PC-3 (cell line): ENCODE data around the gene KCP. TPM values are rescaled to one million over a fixed set of nuclear protein-coding genes. Genes with fewer than 3 reads are reported as not detected.

Experiments used
- ATAC-seq: fragments of 200-7000 bp; cut with Tn5 transposase; 2 replicates; pipeline ENCODE4 v1.9.1; 2020; ENCODE audit warnings: mild to moderate bottlenecking, moderate library complexity
- BruUV-seq: library from RNA; stranded (reverse); fragments of 400-500 nt; replicated peaks from 2 replicates; lab custom pipeline; 2021; lab: Mats Ljungman, UMichigan
- CTCF ChIA-PET: fragments of 300-600 bp; sonication (Branson Sonifier 250); formaldehyde crosslinking; loops from one replicate; lab custom pipeline; 2022; ENCODE audit warnings: antibody characterized with exemption; lab: Charles Lee
- POLR2A ChIA-PET: fragments of 300-600 bp; sonication (Branson Sonifier 250); formaldehyde crosslinking; loops from one replicate; lab custom pipeline; 2022; ENCODE audit warnings: antibody characterized with exemption; ENCODE audit not compliant: unreplicated experiment; lab: Charles Lee
- DNase-seq: peaks from one replicate; pipeline ENCODE4 v3.0.0-alpha.2; 2015
- H2AFZ ChIP-seq: fragments of 300-600 bp; sonication (generic); 2 replicates; pipeline ENCODE4 v1.6.0; 2016; ENCODE audit warnings: antibody characterized with exemption, low read length
- H3F3A ChIP-seq: fragments of 300-600 bp; sonication (generic); one replicate; pipeline ENCODE4 v1.6.0; 2017; ENCODE audit warnings: antibody characterized with exemption, low read length, control low read depth, mild to moderate bottlenecking; ENCODE audit not compliant: unreplicated experiment
- H3K27ac ChIP-seq: fragments of 300-600 bp; sonication (generic); 2 replicates; pipeline ENCODE4 v1.5.1; 2016; ENCODE audit warnings: mild to moderate bottlenecking, low read length
- H3K27me3 ChIP-seq: fragments of 300-600 bp; sonication (generic); 2 replicates; pipeline ENCODE4 v1.6.1; 2016; ENCODE audit warnings: low read length, mixed read lengths
- H3K36me3 ChIP-seq: fragments of 300-600 bp; sonication (generic); 2 replicates; pipeline ENCODE4 v1.6.1; 2016; ENCODE audit warnings: low read depth, mixed run types, low read length, mixed read lengths
- H3K4me1 ChIP-seq: fragments of 300-600 bp; sonication (generic); 2 replicates; pipeline ENCODE4 v1.5.1; 2016; ENCODE audit warnings: low read length; ENCODE audit not compliant: insufficient read depth
- H3K4me2 ChIP-seq: fragments of 300-600 bp; sonication (generic); 2 replicates; pipeline ENCODE4 v1.6.0; 2016; ENCODE audit warnings: low read length
- H3K4me3 ChIP-seq: fragments of 300-600 bp; sonication (generic); 2 replicates; pipeline ENCODE4 v1.5.1; 2016; ENCODE audit warnings: mild to moderate bottlenecking, low read length, mixed read lengths
- H3K79me2 ChIP-seq: fragments of 300-600 bp; sonication (generic); 2 replicates; pipeline ENCODE4 v1.6.1; 2017; ENCODE audit warnings: low read length, mixed read lengths
- H3K9ac ChIP-seq: fragments of 300-600 bp; sonication (generic); 2 replicates; pipeline ENCODE4 v1.6.0; 2016; ENCODE audit warnings: mild to moderate bottlenecking, low read length
- H3K9me2 ChIP-seq: fragments of 300-600 bp; sonication (generic); replicated peaks from 2 replicates; pipeline ENCODE4 v1.6.1; 2016; ENCODE audit warnings: mixed run types, low read length, mixed read lengths
- H3K9me3 ChIP-seq: fragments of 300-600 bp; sonication (generic); 2 replicates; pipeline ENCODE4 v1.6.1; 2016; ENCODE audit warnings: low read length, mixed read lengths
- H4K20me1 ChIP-seq: fragments of 300-600 bp; sonication (generic); 2 replicates; pipeline ENCODE4 v1.6.1; 2016; ENCODE audit warnings: low read length, mixed read lengths
- CTCF ChIP-seq: fragments of 300-600 bp; sonication (generic); conservative IDR thresholded peaks from 2 replicates; pipeline ENCODE4 v1.5.1; 2017; ENCODE audit warnings: antibody characterized with exemption, low read depth, mild to moderate bottlenecking, low read length
- EZH2 ChIP-seq: fragments of 300-600 bp; sonication (generic); IDR thresholded peaks from one replicate; pipeline ENCODE4 v1.6.1; 2017; ENCODE audit warnings: antibody characterized with exemption, mild to moderate bottlenecking, low read length; ENCODE audit not compliant: unreplicated experiment
- EZH2phosphoT487 ChIP-seq: fragments of 300-600 bp; sonication (generic); IDR thresholded peaks from 2 replicates; pipeline ENCODE4 v1.6.1; 2018; ENCODE audit warnings: mild to moderate bottlenecking, antibody characterized with exemption, low read length, borderline replicate concordance
- intact Hi-C: fragments of 100-400 bp; cut with micrococcal nuclease; formaldehyde crosslinking; loops from 2 replicates; pipeline ENCODE4 v1.9.0; 2023
- total RNA-seq: library from RNA; depleted of rRNA; stranded (reverse); fragments of >200 nt; gene quantifications from 2 replicates; pipeline ENCODE4 v1.2.3, GENCODE V29; 2014

KCP gene
- total RNA-seq, 1 experiment from 2014 or later = 3.2 TPM

GRCh38 chr7:128920913-128921582 lies 10.5 kb upstream of the KCP start:
- Histone ChIP-seq H3K9me3 (no peaks in the 10 kb centered on the region), H3K27me3 (peaks cover 11% of the 10 kb centered on the region; the same call in 1 of the 2 replicates), H3F3A (no peaks in the 10 kb centered on the region), H2AFZ (no peak overlapping the region), H3K79me2 (no peaks in the 10 kb centered on the region), H3K4me1 (no peaks in the 10 kb centered on the region), H3K4me2 (no peak overlapping the region), H3K9me2 (no peaks in the 10 kb centered on the region), H4K20me1 (no peaks in the 10 kb centered on the region), H3K27ac (no peak overlapping the region), H3K4me3 (no peak overlapping the region), H3K36me3 (no peaks in the 10 kb centered on the region), H3K9ac (no peak overlapping the region)
- ATAC-seq (no peak), DNase-seq (no peak)
- CTCF ChIA-PET = interaction anchor here (0.7 kb wide), 1 partner anchor 1214 kb away, joined by 3 read pairs; no protein-coding TSS in a partner anchor
- POLR2A ChIA-PET = no interaction called here
- BruUV-seq = no TSS peak
- TF ChIP-seq CTCF = no peak
- no peak for TF ChIP-seq EZH2phosphoT487
- no peak for TF ChIP-seq EZH2
- intact Hi-C loops = no loop called here

GRCh38 chr7:128919881-128920799 lies 9.6 kb upstream of the KCP start:
- ChIA-PET POLR2A (no interaction called here), CTCF (no interaction called here)
- Histone ChIP-seq H4K20me1 (no peaks in the 10 kb centered on the region), H3K4me3 (no peak overlapping the region), H3F3A (no peaks in the 10 kb centered on the region), H3K4me2 (no peak overlapping the region), H3K27me3 (peaks cover 11% of the 10 kb centered on the region; the same call in 1 of the 2 replicates), H3K27ac (no peak overlapping the region), H2AFZ (no peak overlapping the region), H3K4me1 (no peaks in the 10 kb centered on the region), H3K9me2 (no peaks in the 10 kb centered on the region), H3K9me3 (no peaks in the 10 kb centered on the region), H3K36me3 (no peaks in the 10 kb centered on the region), H3K9ac (no peak overlapping the region), H3K79me2 (no peaks in the 10 kb centered on the region)
- no peak for TF ChIP-seq EZH2phosphoT487
- TF ChIP-seq CTCF = no peak
- TF ChIP-seq EZH2 = no peak
- intact Hi-C loops = no loop called here
- DNase-seq (no peak), ATAC-seq (no peak)
- no TSS peak for BruUV-seq
